HepG2 (cell line): ENCODE measurements around the gene SWI5. TPM values are rescaled to one million over a fixed set of nuclear protein-coding genes. Genes with fewer than 3 reads are reported as not detected.

ENCODE experiments used
- ARNT ChIP-seq: fragments of 450-650 bp; IDR thresholded peaks from 2 replicates; pipeline ENCODE4 v1.6.1; 2017
- ATF3 ChIP-seq: sonication (generic); formaldehyde crosslinking; IDR thresholded peaks from 2 replicates; pipeline ENCODE4 v1.4.0; 2020; ENCODE audit warnings: missing genetic modification reagents
- ATF5 ChIP-seq: sonication (generic); formaldehyde crosslinking; IDR thresholded peaks from 2 replicates; pipeline ENCODE4 v1.4.0; 2020; ENCODE audit warnings: mild to moderate bottlenecking, low read depth, missing genetic modification reagents
- CEBPG ChIP-seq: IDR thresholded peaks from 2 replicates; pipeline ENCODE4 v1.6.1; 2016
- EED ChIP-seq: sonication (generic); formaldehyde crosslinking; IDR thresholded peaks from 2 replicates; pipeline ENCODE4 v1.5.0; 2020; ENCODE audit warnings: mild to moderate bottlenecking, missing genetic modification reagents
- ELK4 ChIP-seq: sonication (generic); formaldehyde crosslinking; IDR thresholded peaks from 2 replicates; pipeline ENCODE4 v1.9.0; 2021; ENCODE audit warnings: missing genetic modification reagents, borderline replicate concordance
- FLYWCH1 ChIP-seq: sonication (generic); formaldehyde crosslinking; IDR thresholded peaks from 2 replicates; pipeline ENCODE4 v1.8.1; 2023; ENCODE audit warnings: mild to moderate bottlenecking, missing genetic modification reagents
- GPN1 ChIP-seq: sonication (generic); formaldehyde crosslinking; IDR thresholded peaks from 2 replicates; pipeline ENCODE4 v1.5.1; 2020; ENCODE audit warnings: missing genetic modification reagents, borderline replicate concordance
- JDP2 ChIP-seq: sonication (generic); formaldehyde crosslinking; IDR thresholded peaks from 2 replicates; pipeline ENCODE4 v1.8.1; 2022; ENCODE audit warnings: missing genetic modification reagents, borderline replicate concordance
- MAX ChIP-seq: IDR thresholded peaks from 2 replicates; pipeline ENCODE4 v1.6.1; 2012; ENCODE audit warnings: inconsistent platforms
- MXD3 ChIP-seq: IDR thresholded peaks from 2 replicates; pipeline ENCODE4 v1.6.1; 2016; ENCODE audit warnings: mild to moderate bottlenecking, missing biosample characterization, missing genetic modification reagents
- NR2C2 ChIP-seq: sonication (generic); formaldehyde crosslinking; IDR thresholded peaks from 2 replicates; pipeline ENCODE4 v1.4.0; 2020; ENCODE audit warnings: missing genetic modification reagents, mild to moderate bottlenecking, moderate library complexity, borderline replicate concordance
- POLR2AphosphoS2 ChIP-seq: IDR thresholded peaks from 2 replicates; pipeline ENCODE4 v1.6.1; 2011; ENCODE audit warnings: low read depth, low read length, improper control_type of control experiment
- RFXANK ChIP-seq: IDR thresholded peaks from 2 replicates; pipeline ENCODE4 v1.6.1; 2016
- RNF219 ChIP-seq: sonication (generic); formaldehyde crosslinking; IDR thresholded peaks from 2 replicates; pipeline ENCODE4 v1.5.0; 2020; ENCODE audit warnings: mild to moderate bottlenecking, missing genetic modification reagents
- SOX6 ChIP-seq, 2 experiments: fragments of 450-650 bp in 1 of 2; sonication (generic) in 1 of 2; formaldehyde crosslinking in 1 of 2; IDR thresholded peaks; 2 replicates each; pipeline versions ENCODE4 v1.4.0 to v1.6.1; 2017 to 2020; ENCODE audit warnings: antibody characterized with exemption in 1 of 2, mild to moderate bottlenecking in 1 of 2, missing genetic modification reagents in 1 of 2
- TCF7 ChIP-seq: sonication (generic); IDR thresholded peaks from 2 replicates; pipeline ENCODE4 v1.6.1; 2016; ENCODE audit warnings: antibody characterized with exemption, low read depth
- U2AF1 ChIP-seq: fragments of 200-400 bp; formaldehyde crosslinking; optimal IDR thresholded peaks from 2 replicates; pipeline ENCODE3; 2017; ENCODE audit warnings: mild to moderate bottlenecking, low read depth, low read length
- XBP1 ChIP-seq: sonication (generic); formaldehyde crosslinking; IDR thresholded peaks from 2 replicates; pipeline ENCODE4 v1.5.0; 2020; ENCODE audit warnings: missing genetic modification reagents
- ZFP62 ChIP-seq: sonication (generic); formaldehyde crosslinking; IDR thresholded peaks from 2 replicates; pipeline ENCODE4 v1.4.0; 2020; ENCODE audit warnings: missing genetic modification reagents
- ZNF160 ChIP-seq: sonication (generic); formaldehyde crosslinking; IDR thresholded peaks from 2 replicates; pipeline ENCODE4 v1.8.0; 2022; ENCODE audit warnings: mild to moderate bottlenecking, inconsistent platforms, missing genetic modification reagents
- ZNF558 ChIP-seq: sonication (generic); formaldehyde crosslinking; IDR thresholded peaks from 2 replicates; pipeline ENCODE4 v1.9.0; 2022; ENCODE audit warnings: mild to moderate bottlenecking, missing genetic modification reagents, borderline replicate concordance
- ZNF670 ChIP-seq: sonication (generic); formaldehyde crosslinking; IDR thresholded peaks from 2 replicates; pipeline ENCODE4 v1.8.0; 2022; ENCODE audit warnings: mild to moderate bottlenecking, missing genetic modification reagents, borderline replicate concordance
- ZNF737 ChIP-seq: sonication (generic); formaldehyde crosslinking; IDR thresholded peaks from 2 replicates; pipeline ENCODE4 v1.5.0; 2020; ENCODE audit warnings: missing genetic modification reagents, mild to moderate bottlenecking, borderline replicate concordance
- ZNF776 ChIP-seq: sonication (generic); formaldehyde crosslinking; IDR thresholded peaks from 2 replicates; pipeline ENCODE4 v1.4.0; 2020; ENCODE audit warnings: mild to moderate bottlenecking, missing genetic modification reagents
- polyA plus RNA-seq, 8 experiments: library from polyadenylated mRNA; depleted of rRNA in 3 of 8; stranded (reverse) in 7 of 8; unstranded in 1 of 8; fragments of >200 nt; fragmentation: Illumina TruSeq in 4 of 8; extraction: Trizol in 4 of 8; gene quantifications; 2 replicates each; pipeline versions ENCODE4 v1.2.1 to v1.2.3, GENCODE V29; 2011 to 2016; ENCODE audit warnings: low read depth in 4 of 8, missing spikeins in 1 of 8, mixed read lengths in 1 of 8; ENCODE audit not compliant: insufficient read depth in 1 of 8
- total RNA-seq, 5 experiments: library from RNA; depleted of rRNA; stranded (reverse); fragments of >200 nt; fragmentation: Illumina TruSeq; extraction: Trizol; gene quantifications; 2 replicates each; pipeline ENCODE4 v1.2.3, GENCODE V29; 2016; ENCODE audit warnings: low read depth in 1 of 5

SWI5 gene
- total and polyA plus RNA-seq, 2 of the 13 experiments (the other 11 are each of a cell fraction or from before 2014, with no cell fraction given), result 39.2 to 41.0 TPM

GRCh38 chr9:128322404-128323211, 46.5 kb downstream of the SWI5 start, which contains the start of the genes COQ4 and TRUB2 (continued):
- TF ChIP-seq ATF3 (CRISPR knock-in tag) (no peak), ZNF558 (CRISPR knock-in tag) (no peak), GPN1 (CRISPR knock-in tag) (0 out of 2 replicates have a peak, but pooled peaks have one; percentile 22), ZNF160 (peak; percentile 82; the same call in 1 of the 2 replicates), ATF5 (CRISPR knock-in tag) (no peak), ZNF737 (CRISPR knock-in tag) (no peak), SOX6 (IDR thresholded peaks at IDR 0.05) (no peak), SOX6 (CRISPR knock-in tag; IDR thresholded peaks at IDR 0.05) (peak; percentile 52; the same call in 1 of the 2 replicates), XBP1 (CRISPR knock-in tag) (no peak; the same call in 1 of the 2 replicates), NR2C2 (CRISPR knock-in tag) (peak; percentile 84), MAX (peak; percentile 97), ZNF670 (CRISPR knock-in tag) (no peak; the same call in 1 of the 2 replicates), RFXANK (no peak), MXD3 (CRISPR knock-in tag) (peak; percentile 97), RNF219 (CRISPR knock-in tag) (peak; percentile 94; the same call in 1 of the 2 replicates), JDP2 (no peak), POLR2AphosphoS2 (no peak), TCF7 (no peak), FLYWCH1 (no peak), ARNT (no peak), EED (CRISPR knock-in tag) (peak; percentile 93), ZFP62 (CRISPR knock-in tag) (no peak), CEBPG (CRISPR knock-in tag) (peak; percentile 40), U2AF1 (peak; percentile 95), ZNF776 (CRISPR knock-in tag) (peak; percentile 49; the same call in 1 of the 2 replicates), ELK4 (no peak)
